Loucy (cell line): ENCODE measurements around the gene MPPED2.

Source experiments
- H2AFZ ChIP-seq: fragments of 200-600 bp; sonication (generic); 2 replicates; pipeline ENCODE4 v1.6.0; 2016; ENCODE audit warnings: antibody characterized with exemption, mild to moderate bottlenecking, low read length, moderate library complexity
- H3F3A ChIP-seq: fragments of 200-600 bp; 2 replicates; pipeline ENCODE4 v1.6.0; 2016; ENCODE audit warnings: antibody characterized with exemption, low read depth, mild to moderate bottlenecking
- H3K27me3 ChIP-seq: fragments of 200-600 bp; sonication (generic); 2 replicates; pipeline ENCODE4 v1.6.1; 2014; ENCODE audit warnings: low read length, mild to moderate bottlenecking; ENCODE audit not compliant: insufficient read depth, poor library complexity, severe bottlenecking
- H3K36me3 ChIP-seq: fragments of 200-600 bp; sonication (generic); 2 replicates; pipeline ENCODE4 v1.6.1; 2016; ENCODE audit warnings: low read length; ENCODE audit not compliant: insufficient read depth
- H3K4me1 ChIP-seq: fragments of 200-600 bp; sonication (generic); 2 replicates; pipeline ENCODE4 v1.5.1; 2014; ENCODE audit warnings: low read length, mild to moderate bottlenecking; ENCODE audit not compliant: insufficient read depth, poor library complexity, severe bottlenecking
- H3K4me2 ChIP-seq: fragments of 200-600 bp; sonication (generic); 2 replicates; pipeline ENCODE4 v1.6.0; 2014; ENCODE audit warnings: antibody characterized with exemption, low read length, low read depth, mild to moderate bottlenecking; ENCODE audit not compliant: poor library complexity, severe bottlenecking
- H3K4me3 ChIP-seq: fragments of 200-600 bp; sonication (generic); 2 replicates; pipeline ENCODE4 v1.5.1; 2014; ENCODE audit warnings: low read length, mild to moderate bottlenecking, mixed read lengths; ENCODE audit not compliant: poor library complexity, severe bottlenecking
- H3K79me2 ChIP-seq: fragments of 200-600 bp; sonication (generic); 2 replicates; pipeline ENCODE4 v1.6.1; 2014; ENCODE audit warnings: low read length; ENCODE audit not compliant: insufficient read depth
- H3K9ac ChIP-seq: fragments of 200-600 bp; sonication (generic); 2 replicates; pipeline ENCODE4 v1.6.0; 2014; ENCODE audit warnings: mild to moderate bottlenecking, low read depth, low read length, moderate library complexity; ENCODE audit not compliant: poor library complexity, severe bottlenecking
- H3K9me2 ChIP-seq: fragments of 200-600 bp; sonication (generic); replicated peaks from 2 replicates; pipeline ENCODE4 v1.6.1; 2016; ENCODE audit warnings: low read depth, low read length, mixed read lengths
- H3K9me3 ChIP-seq: fragments of 200-600 bp; sonication (generic); 2 replicates; pipeline ENCODE4 v1.6.1; 2014; ENCODE audit warnings: mild to moderate bottlenecking, antibody characterized with exemption, low read length, low read depth; ENCODE audit not compliant: insufficient read depth
- H4K20me1 ChIP-seq: fragments of 200-600 bp; sonication (generic); 2 replicates; pipeline ENCODE4 v1.6.0; 2014; ENCODE audit warnings: antibody characterized with exemption, low read length, mild to moderate bottlenecking; ENCODE audit not compliant: insufficient read depth, poor library complexity, severe bottlenecking
- EZH2phosphoT487 ChIP-seq: fragments of 200-600 bp; IDR thresholded peaks from 2 replicates; pipeline ENCODE4 v1.6.1; 2018; ENCODE audit warnings: antibody characterized with exemption, mild to moderate bottlenecking, moderate library complexity, borderline replicate concordance
- TF ChIP-seq, protein P1 (sequence below): fragments of 200-600 bp; sonication (generic); conservative IDR thresholded peaks from 2 replicates; pipeline ENCODE4 v1.5.1; 2014; ENCODE audit warnings: mild to moderate bottlenecking, antibody characterized with exemption, low read length

The MPPED2 gene

DNA sequence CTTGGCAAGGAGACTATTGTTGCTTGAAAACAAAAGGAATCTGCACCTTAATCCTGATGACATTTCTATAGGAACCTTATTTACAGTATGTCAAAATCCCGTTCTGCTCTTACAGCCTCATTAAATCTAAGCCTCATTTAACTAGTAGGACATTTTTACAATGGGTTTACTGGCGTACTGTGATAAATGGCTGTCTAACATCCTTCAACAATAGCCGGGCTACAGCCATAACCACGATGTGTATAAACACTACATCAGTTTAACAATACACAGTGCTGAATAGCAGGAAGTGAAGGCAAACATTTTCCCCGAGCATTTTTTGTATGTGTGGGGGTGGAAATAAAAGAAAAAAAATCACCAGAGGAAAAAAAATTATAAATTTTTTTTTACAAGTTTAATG is 132.0 kb downstream of the MPPED2 start:
- Histone ChIP-seq H3K27me3 (no peaks in the 10 kb centered on the region), H3K9me3 (no peaks in the 10 kb centered on the region), H3K4me3 (no peak overlapping the region), H3F3A (no peaks in the 10 kb centered on the region), H3K36me3 (no peaks in the 10 kb centered on the region), H3K9ac (no peak overlapping the region), H3K9me2 (no peaks in the 10 kb centered on the region), H4K20me1 (no peaks in the 10 kb centered on the region), H3K4me2 (no peak overlapping the region), H3K4me1 (no peaks in the 10 kb centered on the region), H3K79me2 (no peaks in the 10 kb centered on the region), H2AFZ (no peak overlapping the region)
- no peak for TF ChIP-seq EZH2phosphoT487
- TF ChIP-seq, protein P1, sequence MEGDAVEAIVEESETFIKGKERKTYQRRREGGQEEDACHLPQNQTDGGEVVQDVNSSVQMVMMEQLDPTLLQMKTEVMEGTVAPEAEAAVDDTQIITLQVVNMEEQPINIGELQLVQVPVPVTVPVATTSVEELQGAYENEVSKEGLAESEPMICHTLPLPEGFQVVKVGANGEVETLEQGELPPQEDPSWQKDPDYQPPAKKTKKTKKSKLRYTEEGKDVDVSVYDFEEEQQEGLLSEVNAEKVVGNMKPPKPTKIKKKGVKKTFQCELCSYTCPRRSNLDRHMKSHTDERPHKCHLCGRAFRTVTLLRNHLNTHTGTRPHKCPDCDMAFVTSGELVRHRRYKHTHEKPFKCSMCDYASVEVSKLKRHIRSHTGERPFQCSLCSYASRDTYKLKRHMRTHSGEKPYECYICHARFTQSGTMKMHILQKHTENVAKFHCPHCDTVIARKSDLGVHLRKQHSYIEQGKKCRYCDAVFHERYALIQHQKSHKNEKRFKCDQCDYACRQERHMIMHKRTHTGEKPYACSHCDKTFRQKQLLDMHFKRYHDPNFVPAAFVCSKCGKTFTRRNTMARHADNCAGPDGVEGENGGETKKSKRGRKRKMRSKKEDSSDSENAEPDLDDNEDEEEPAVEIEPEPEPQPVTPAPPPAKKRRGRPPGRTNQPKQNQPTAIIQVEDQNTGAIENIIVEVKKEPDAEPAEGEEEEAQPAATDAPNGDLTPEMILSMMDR = no peak

- Histone ChIP-seq H3K9me3 (no peaks in the 10 kb centered on the region), H3K27me3 (no peaks in the 10 kb centered on the region), H3K9me2 (no peaks in the 10 kb centered on the region), H4K20me1 (no peaks in the 10 kb centered on the region), H3K4me1 (no peaks in the 10 kb centered on the region), H3K4me2 (no peak overlapping the region), H3K79me2 (no peaks in the 10 kb centered on the region), H3K9ac (no peak overlapping the region), H2AFZ (no peak overlapping the region), H3K36me3 (no peaks in the 10 kb centered on the region), H3K4me3 (no peak overlapping the region), H3F3A (no peaks in the 10 kb centered on the region)
- no peak for TF ChIP-seq EZH2phosphoT487
- TF ChIP-seq, protein P1 = no peak
Measured at GRCh38 chr11:30453705-30454104, 132.4 kb downstream of the MPPED2 start.

- H3K4me1 ChIP-seq = no peaks in the 10 kb centered on the region
Measured at GRCh38 chr11:30452842-30453241, 133.3 kb downstream of the MPPED2 start.

More at GRCh38 chr11:30452842-30453241, 133.3 kb downstream of the MPPED2 start:
- Histone ChIP-seq H3K4me2 (no peak overlapping the region), H3K79me2 (no peaks in the 10 kb centered on the region), H3K4me3 (no peak overlapping the region), H3K9ac (no peak overlapping the region), H3K9me2 (no peaks in the 10 kb centered on the region), H3F3A (no peaks in the 10 kb centered on the region), H3K36me3 (no peaks in the 10 kb centered on the region), H3K9me3 (no peaks in the 10 kb centered on the region), H2AFZ (no peak overlapping the region), H3K27me3 (no peaks in the 10 kb centered on the region), H4K20me1 (no peaks in the 10 kb centered on the region)
- TF ChIP-seq EZH2phosphoT487 = no peak
- TF ChIP-seq, protein P1 = no peak
